RCC 7860 (cell line): ENCODE results near the gene MIER2.
"Not testable (repeated sequence)": the region's sequence is repeated elsewhere in the genome, so short reads cannot be mapped to it uniquely, and the experiment has no call there.

ENCODE experiments used
- DNase-seq: peaks from one replicate; pipeline ENCODE4 v3.0.0-alpha.2; 2015; ENCODE audit warnings: low spot score
- FAIRE-seq: peaks from 2 replicates; lab custom pipeline; 2012; peaks lifted over from hg19 to GRCh38; lab: Jason Lieb, UNC

Gene MIER2

DNA sequence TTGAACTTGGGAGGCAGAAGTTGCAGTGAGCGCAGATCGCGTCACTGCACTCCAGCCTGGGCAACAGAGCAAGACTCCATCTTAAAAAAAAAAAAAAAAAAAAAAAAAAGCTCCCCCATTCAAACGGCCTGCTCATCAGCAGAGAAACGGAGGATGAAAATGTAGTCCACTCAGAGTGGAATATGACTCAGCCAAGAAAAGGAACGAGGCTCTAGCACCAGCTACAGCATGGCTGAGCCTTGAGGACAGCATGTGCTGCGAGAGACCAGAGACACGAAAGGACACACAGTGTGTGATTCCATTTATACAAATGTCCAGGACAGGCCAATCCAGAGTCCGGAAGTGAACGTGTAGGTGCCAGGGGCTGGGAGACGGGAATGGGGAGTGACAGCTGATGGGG, 18.1 kb upstream of the MIER2 start:
- FAIRE-seq = no peak
- no peak for DNase-seq

DNA sequence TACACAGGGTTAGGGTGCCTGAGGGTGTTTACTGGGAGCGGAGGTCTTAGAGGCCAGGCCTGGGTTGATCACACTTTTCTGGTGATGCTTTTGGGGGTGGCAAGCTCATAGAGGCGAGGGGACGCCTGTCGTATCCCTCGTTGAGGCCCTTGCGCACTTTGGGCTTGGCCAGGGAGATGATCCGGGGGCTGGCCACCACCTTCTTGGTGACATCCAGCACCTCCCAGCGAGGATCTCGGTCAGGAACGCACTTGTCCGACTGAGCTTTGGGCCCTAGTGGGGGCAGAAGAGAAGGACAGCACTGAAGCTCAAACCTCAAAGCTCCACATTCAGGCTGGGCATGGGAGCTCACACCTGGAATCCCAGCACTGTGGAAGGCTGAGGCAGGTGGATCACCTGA, 17.6 kb upstream of the MIER2 start:
- no peak for FAIRE-seq

GRCh38 chr19:359653-359925, 15.0 kb upstream of the MIER2 start:
- no peak for FAIRE-seq

More for the DNA sequence above, 17.6 kb upstream of the MIER2 start:
- DNase-seq = no peak

GRCh38 chr19:355536-355935, 10.9 kb upstream of the MIER2 start:
- FAIRE-seq, DNase-seq: not testable (repeated sequence)

More at GRCh38 chr19:359653-359925, 15.0 kb upstream of the MIER2 start:
- DNase-seq = no peak

DNA sequence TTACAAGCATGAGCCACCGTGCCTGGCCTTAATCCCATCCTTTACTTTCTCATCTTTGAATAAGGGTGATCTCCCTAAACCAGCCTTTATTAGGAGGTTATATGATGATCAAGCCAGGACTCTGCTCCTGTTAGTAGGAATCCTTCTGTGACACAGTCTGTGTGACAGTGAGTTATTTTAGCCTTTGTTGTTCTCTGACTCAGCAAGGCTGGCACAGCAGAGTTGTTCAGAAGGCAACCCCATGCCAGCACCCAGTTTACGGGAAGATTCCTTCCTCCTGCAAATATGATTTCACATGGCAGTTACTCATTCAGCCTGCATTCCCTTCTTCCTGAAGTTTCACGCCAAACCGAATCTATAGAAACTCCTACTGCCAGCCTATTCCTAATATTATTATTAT, 10.5 kb upstream of the MIER2 start:
- peak; percentile 5 for DNase-seq

GRCh38 chr19:351976-352625, 7.5 kb upstream of the MIER2 start:
- DNase-seq = no peak
- FAIRE-seq = no peak

More for the DNA sequence above, 10.5 kb upstream of the MIER2 start:
- FAIRE-seq = no peak

DNA sequence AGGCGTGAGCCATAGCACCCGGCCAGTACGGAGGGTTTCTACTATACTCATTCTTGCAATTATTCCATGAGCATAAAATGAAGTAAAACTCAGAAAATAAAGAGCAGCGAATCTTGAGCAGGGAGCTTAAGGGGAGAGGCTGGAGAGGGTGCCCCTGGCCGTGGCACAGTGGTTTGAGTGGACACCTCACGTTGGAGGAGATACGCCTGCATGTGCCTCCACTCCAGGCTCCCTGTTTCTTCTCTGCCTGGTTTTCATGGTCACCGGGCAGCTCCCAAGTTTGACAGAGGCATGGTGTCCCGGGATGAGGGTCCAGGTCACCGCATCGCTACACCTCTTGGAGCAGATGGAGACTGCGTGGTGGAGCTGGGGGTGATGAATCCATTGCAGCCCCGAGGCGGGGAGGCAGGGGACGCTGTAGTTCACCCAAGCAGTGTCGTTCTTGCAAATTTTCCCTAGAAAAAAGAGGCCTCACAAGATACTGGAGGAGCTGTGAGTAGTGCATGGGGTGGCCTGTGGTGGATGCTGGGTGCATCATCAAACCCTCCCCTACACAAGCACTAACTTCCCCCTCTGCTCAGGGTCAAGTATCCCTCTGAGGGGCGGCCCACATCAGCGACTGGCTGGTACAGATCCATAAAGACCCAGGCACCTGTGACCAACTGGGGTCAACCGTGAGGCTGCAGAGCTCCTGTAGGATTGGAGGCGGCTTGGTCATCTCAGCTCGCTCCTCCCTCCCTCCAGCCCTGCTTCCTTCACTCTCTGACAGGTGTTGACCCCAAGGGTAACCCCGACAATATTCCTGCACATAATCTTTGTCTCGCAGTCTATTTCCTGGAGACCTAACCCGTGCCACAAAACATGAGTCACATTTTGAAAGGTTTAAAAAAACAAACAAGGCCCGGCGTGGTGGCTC, 3.6 kb upstream of the MIER2 start:
- DNase-seq (no peak), FAIRE-seq (no peak)

DNA sequence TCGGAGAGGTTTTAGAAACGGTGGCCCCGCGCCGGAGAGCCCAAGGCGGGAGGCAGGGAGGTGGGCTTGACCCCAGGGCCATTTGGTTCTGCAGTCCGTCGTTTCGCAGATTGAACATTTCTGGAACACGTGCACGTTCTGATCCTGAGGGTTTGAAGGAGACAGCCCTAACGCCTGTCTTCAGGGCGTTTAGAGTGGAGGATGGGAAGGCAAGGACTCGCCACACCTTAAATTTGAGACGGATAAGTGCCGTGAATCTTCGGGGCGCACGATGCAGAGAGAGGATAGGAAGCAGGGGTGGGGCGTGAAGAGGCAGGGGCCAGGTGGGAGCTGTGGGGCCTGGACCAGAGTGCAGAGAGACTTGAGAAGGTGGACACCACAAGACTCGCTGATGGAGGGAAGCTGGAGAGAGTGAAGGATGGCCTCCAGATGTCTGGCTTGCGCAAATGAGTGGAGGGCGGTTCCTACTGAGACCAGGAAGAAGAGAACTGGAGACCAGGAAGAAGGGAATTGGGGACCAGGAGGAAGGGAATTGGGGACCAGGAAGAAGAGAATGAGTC, 804 bp upstream of the MIER2 start:
- FAIRE-seq (no peak), DNase-seq (no peak)

DNA sequence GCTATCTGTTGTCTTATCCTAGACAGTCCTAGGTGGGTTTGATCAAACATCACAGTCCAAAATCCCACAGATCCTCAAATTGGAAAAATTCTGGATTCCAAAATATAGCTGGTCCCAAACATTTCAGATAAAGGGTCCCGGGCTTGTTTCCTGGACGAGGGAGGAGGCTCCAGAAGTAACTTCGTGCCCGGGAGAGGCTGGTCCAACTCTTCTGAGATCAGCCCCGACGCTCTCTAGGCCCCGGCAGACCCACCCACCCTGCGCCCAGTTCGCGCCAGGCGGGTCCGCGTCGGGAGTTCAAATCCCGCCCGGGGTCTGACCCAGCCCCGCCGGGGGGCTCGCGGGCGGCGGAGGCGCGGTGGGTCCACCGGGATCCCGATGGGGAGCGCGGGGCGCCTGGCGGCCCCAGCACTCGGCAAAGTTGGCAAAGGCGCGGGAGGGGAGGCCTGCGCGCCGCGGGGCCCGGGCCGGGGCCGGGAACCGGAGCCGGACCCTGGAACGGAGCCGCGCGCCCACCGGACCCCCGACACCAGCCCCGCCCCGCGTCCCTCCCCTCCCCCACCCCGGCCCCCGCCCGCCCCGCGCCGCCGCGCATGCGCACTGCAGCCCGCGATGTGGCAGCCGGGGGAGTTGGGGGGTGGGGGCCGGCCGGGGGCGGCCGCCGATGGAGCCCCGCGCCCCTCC, 513 bp downstream of the MIER2 start:
- DNase-seq (no peak), FAIRE-seq (no peak)

DNA sequence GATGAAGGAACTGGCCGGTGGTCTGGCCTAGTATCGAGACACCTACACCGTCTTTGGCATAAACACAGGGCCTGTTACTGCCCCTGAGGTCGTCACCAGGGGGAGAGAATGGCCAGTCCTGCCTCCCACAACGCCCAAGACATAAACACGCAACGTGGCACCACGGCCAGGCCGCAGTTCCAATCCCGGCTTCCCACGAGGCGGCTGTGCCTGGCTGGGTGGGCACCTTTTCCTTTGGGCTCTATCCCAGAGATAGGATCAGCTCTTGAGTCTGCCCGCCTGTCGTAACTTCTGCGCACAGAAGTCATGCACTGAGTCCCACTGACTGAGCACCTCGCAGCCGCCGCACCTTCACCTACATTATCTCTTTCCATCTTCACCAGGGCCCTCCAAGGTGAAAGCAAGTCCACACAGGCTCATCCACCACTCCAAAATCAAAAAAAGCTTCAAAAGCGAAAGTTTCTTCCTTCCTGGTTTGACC, 1.1 kb downstream of the MIER2 start:
- DNase-seq (no peak), FAIRE-seq (no peak)

DNA sequence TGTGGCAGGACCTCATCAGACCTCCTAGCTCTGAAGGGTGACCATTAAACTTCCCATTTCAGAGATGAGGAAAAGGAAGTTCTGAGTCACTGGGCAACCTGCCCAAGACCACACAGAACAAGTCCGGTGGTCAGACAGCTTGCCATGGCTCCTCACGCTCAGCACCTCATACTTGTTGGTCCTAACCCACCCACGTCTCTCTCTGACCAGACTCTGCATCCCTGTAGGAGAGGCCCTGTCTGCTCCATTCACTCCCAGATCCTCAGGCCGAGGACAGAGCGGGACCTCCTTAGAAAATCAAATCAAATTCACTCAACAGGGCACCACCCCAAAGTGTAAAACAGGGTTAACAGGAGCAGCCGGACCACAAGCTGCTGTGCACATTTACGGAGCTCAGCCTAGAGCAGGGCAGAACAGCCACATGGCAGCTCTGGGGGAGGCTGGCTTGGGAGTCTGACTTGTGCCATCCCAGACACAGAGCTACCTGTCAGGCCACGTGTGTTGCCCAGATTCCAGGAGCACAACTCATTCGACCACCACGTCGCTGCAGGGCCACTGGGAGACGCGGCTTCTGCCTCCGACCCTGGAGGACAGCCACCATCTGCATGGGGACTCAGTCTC, 1.7 kb downstream of the MIER2 start:
- FAIRE-seq = peak; percentile 79
- peak; percentile 83 for DNase-seq

- FAIRE-seq (no peak), DNase-seq (no peak)
These were observed 2.5 kb downstream of the MIER2 start for GRCh38 chr19:342128-342455.

GRCh38 chr19:341386-342127, 3.0 kb downstream of the MIER2 start:
- no peak for FAIRE-seq
- no peak for DNase-seq

- DNase-seq (no peak), FAIRE-seq (no peak)
These were observed 3.8 kb downstream of the MIER2 start for GRCh38 chr19:340620-341385.

DNA sequence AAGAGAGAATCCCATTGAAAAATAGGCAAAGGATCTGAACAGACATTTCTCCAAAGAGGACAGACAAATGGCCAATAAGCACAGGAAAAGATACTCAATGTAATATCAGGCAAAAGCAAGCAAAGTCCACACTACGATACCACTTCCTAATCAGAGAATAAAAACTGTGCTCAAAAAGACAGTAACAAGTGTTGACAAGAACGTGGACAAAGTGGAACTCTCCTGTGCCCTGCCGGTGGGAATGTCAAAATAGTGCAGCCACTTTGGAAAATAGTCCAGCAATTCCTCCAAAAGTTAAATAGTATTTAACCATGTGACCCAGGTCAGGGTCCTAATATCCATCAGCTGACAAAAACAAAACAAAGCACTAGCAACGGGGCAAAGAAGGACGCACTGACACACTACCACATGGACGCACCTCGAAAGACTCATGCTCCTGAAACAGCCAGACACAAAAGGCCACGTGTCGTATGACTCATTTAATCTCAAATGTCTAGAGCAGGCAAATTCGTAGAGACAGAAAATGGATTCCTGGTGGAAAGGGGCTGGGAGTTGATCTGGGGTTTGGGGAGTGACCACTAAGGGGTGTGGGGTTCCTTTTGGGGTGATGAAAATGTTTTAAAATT, 5.2 kb downstream of the MIER2 start:
- DNase-seq (no peak), FAIRE-seq (no peak)

DNA sequence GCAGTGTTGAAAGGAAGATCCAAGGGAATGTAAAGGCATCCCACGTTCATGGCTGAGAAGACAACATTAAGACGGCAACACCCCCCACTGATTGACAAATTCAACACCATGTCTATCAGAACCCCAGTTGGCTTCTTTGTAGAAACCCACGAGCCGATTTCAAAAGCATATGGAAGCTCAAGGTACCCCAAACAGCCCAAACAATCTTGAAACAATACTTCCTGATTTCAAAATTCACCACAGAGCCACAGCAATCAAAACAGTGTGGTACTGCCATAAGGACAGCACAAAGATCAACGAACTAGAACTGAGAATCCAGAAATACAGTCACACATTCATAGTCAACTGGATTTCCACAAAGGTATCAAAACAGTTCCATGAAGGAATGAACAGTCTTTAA, 6.2 kb downstream of the MIER2 start:
- DNase-seq = no peak
- no peak for FAIRE-seq

DNA sequence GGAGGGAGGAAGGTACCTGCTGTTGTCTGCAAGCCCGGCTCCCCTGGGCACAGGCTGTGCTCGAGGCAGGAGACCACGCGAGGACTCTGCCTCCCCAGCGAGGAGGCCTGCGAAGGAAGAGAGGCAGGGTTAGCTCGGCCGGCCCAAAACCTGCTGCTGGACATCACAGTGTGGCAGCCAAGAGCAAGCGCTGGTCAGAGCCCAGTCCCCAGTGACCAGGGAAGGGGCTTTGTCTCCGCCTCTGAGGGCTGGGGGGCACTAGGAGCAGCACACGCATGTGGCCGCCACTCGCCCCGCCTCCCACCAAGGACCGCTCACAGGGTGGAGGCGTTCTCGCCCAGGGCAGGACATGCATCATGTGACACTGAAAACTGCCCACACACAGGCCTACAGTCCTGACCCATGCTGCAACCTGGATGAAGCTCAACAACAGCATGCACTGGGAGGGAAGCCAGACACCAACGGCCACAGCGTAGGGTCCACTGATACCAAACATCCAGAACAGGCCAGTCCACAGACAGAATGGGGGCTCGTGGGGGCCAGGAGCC, 8.5 kb downstream of the MIER2 start:
- DNase-seq (no peak), FAIRE-seq (no peak)

GRCh38 chr19:335486-336066, 9.0 kb downstream of the MIER2 start:
- DNase-seq (no peak), FAIRE-seq (no peak)

DNA sequence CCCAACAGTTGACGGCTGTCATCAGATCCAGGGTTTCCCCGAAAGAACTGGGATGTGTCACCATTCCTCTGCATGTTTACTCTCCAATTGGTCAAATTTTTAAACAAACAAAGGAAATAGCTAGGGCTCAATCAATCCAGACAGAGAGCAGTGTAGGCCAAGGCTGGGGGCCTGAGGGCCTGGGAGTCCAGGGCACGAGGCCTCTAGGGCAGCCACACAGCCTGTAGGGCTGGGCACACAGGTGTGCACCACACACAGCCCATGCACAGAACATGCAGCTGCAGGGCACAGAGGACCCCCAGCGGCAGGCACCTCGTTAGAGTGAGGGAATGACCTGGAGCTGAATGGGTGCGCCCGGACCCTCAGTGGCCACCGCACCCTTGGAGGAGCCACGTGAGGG, 9.5 kb downstream of the MIER2 start:
- DNase-seq (no peak), FAIRE-seq (no peak)
